ENCODE data around the gene PRR12.
"Not testable (repeated sequence)": the region's sequence is repeated elsewhere in the genome, so short reads cannot be mapped to it uniquely, and the experiment has no call there.

PRR12 gene

DNA sequence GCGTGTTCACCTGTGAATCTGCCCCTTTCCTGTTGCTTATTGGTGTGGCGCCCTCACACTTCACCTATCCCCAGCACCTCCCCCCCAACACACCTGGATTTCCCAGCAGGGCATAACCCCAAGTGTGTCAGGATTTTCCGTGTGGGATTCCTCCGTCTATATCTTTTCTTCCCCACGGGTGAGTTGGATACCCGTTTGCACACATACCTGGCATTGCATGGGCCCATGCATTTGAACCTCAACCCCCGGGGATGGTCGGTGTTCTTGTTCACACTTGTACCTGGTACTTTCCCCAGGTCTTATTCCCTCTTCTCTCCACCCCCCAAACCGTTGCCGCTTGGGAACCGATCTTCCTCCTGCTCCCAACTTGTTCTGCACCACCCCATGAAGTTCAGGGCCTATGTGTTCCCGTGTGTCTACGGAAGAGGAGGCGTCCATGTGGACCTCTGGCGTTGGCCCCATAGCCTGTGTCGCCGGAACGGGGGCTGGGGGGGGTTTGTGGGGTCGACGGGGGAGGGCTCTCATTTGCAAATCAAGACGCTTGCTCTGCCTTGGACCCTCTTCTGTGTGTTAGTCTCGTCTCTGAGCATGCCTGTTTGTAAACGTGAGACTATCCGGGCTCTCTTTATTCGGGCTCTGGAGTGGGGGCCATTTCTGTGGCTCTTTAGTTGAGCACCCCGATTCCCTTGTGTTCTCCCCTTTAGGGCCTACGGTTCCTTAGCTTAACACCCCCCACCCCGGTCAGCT is 1.7 kb downstream of the PRR12 start:
- peak; percentile 41 for DNase-seq

DNA sequence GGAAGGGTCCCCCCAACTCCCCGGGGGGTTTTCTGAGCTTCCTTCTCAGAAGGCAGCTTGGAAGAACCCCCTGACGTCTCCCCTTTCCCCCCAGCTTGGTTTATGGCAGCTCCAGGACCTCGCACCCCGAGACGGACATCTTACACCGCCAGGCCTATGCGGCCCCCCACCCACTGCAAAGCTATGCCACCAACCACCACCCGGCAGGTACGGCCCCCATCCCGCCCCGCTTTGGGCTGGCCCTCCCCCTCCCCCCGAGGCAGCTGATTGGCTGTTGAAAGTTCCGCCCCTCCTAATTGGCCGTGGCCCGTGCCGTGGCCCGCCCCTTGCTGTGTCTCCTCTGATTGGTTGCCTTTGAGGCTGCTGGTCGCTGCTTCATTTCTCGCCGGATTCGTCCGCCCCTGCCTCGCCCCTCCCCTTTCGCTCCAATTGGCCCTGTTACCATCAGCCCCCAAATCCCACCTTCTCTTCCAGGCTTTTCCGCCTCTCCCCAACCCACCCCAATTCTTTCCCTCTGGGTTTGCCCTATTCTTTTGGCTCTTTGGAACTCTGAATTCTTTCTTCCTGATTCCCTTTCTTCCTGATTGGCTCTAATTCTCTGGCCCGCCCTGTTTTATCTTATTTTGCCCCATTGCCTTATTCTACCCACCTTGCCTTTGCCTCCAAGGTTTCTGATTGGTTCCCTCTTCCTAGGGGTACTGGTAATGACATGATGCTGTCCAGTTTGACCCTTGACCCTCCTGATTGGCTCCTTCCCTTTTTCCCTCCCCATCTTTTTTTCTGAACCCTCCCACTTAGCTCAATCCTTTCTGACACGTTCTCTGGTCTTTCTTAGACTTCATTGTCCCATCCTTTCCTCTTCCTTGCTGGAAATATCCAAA is 2.5 kb downstream of the PRR12 start:
- DNase-seq = peak; percentile 94

GRCh38 chr19:49594157-49594992 is 3.4 kb downstream of the PRR12 start:
- no peak for DNase-seq

- no peak for DNase-seq
These were observed 4.2 kb downstream of the PRR12 start for GRCh38 chr19:49594993-49595818.

- no peak for DNase-seq
These were observed 4.9 kb downstream of the PRR12 start for GRCh38 chr19:49595819-49596404.

DNA sequence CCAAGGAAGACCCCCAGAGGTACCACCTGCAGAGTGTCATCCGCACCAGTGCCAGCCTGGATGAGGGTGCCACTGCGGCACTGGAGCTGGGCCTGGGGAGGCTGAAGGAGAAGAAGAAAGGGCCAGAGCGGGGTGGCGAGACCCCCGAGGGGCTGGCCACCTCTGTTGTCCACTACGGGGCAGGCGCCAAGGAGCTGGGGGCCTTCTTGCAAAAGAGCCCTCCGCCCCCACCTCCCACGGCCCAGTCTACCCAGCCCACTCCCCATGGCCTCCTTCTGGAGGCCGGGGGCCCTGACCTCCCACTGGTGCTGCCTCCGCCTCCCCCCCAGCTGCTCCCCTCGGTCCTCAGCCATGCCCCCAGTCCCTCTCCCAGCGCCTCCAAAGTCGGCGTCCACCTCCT is 5.4 kb downstream of the PRR12 start:
- no peak for DNase-seq

- no peak for DNase-seq
These were observed 6.1 kb downstream of the PRR12 start for GRCh38 chr19:49596954-49597702.

GRCh38 chr19:49597703-49597974 is 6.7 kb downstream of the PRR12 start:
- no peak for DNase-seq

GRCh38 chr19:49599378-49600295 is 8.7 kb downstream of the PRR12 start:
- no peak for DNase-seq

DNA sequence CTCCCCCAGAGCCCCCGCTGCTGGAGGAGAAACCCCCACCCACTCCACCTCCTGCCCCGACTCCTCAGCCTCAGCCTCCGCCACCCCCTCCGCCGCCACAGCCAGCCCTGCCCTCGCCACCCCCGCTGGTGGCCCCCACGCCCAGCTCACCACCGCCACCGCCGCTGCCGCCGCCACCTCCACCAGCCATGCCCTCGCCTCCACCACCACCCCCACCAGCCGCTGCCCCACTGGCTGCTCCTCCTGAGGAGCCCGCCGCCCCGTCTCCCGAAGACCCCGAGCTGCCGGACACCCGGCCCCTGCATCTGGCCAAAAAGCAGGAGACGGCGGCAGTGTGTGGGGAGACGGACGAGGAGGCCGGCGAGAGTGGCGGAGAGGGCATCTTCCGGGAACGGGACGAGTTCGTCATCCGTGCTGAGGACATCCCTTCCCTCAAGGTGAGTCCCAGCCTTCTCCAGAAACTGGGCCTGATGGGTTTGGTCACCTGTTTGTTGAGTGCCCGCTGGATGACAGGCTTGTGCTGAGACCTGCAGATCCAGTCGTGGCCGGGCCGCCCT is 10.6 kb downstream of the PRR12 start:
- no peak for DNase-seq

DNA sequence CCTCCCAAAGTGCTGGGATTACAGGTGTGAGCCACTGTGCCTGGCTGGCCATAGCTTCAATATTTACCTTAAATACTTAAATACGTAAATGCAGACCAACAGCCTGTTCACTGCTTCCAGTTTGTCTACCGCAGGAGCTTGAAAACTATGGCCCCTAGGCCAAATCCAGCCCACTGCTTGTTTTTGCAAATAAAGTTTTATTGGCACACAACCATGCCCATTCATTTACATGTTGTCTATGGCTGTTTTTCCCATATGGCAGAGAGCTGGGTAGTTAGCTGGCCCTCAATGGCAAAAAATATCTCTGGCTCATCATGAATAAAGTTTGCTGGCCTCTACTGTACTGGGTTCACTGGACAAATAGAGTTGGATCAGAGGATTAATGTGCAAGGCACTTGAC is 11.8 kb downstream of the PRR12 start:
- DNase-seq = no peak

DNA sequence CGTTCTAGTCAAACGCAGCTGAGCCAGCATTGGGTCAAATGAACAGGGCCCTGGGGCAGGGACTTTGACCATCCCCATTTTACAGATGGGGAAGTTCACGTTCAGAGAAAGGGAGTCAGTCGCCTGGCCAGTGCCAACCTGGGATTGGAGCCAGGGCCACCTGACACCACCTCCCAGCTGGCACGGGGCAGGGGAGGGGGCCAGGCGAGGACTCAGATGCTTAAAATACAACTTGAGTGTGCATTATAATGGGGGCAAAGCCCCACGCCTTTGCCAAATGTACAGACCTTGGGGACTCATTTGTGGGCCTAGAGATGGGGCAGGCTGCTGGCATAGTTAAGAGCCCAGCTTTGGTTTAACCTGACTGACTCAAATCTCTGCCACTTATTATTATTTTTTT is 14.6 kb downstream of the PRR12 start:
- no peak for DNase-seq

GRCh38 chr19:49609499-49610092 is 18.6 kb downstream of the PRR12 start:
- no peak for DNase-seq

DNA sequence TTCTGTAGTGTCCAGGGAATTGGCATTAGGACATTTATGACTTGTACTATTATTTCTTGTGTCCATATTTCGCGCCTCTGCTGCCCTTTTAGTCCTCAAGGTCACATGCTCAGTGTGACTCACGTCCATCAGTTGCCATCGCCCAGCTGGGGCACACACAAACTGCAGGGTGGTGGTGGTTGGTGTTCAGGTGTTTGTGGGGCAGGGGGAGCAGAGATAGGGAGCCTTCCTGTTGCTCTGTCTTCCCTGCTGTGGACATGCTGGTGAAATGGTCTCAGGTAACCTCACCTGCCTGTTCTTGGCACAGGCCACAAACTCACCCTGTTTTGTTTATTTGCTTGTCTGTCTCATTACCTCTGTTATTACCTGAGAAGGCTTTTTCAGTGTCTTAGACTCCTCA is 22.4 kb downstream of the PRR12 start:
- DNase-seq = peak; percentile 47

DNA sequence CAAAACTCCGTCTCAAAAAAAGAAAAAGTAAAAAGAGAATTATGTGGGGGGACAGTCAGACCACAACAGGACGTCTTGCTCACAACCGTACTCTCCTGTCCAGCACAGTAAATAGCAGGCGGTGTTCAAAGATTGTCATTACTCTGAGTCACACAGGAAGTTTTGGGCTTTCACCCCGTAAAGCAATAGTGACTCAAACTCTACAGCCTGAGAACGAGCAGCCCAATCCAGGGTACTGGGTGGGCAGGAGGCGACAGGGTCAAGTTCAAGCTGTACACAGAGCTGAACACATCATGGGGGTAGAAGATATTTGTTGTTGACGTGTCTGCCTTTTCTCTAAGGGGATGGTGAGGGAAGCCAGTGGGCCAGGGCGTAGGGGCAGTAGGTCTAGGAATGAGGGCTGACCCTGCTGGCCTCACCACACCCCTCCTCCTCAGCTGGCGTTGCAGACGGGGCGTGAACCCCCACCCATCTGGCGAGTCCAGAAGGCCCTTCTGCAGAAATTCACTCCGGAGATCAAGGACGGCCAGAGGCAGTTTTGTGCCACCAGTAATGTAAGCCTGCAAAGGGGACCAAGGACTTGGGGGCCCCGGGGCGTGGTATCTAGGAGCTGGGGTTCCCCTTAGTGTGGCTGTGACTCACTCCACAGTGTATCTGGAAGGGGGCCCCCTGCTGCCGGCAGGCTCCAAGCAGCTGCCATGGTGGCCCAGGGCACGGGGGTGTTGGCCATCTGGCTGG is 23.3 kb downstream of the PRR12 start:
- peak; percentile 92 for DNase-seq

DNA sequence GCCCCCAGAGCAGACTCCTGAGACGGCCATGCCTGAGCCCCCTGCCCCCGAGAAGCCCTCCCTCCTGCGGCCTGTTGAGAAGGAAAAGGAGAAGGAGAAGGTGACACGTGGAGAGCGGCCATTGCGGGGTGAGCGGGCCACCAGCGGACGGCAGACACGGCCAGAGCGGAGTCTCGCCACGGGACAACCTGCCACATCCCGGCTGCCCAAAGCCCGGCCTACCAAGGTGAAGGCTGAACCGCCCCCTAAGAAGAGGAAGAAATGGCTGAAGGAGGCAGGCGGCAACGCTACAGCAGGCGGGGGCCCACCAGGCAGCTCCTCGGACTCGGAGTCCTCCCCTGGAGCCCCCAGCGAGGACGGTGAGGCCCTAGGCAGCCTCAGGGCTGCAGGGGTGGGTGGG is 24.9 kb downstream of the PRR12 start:
- no peak for DNase-seq

DNA sequence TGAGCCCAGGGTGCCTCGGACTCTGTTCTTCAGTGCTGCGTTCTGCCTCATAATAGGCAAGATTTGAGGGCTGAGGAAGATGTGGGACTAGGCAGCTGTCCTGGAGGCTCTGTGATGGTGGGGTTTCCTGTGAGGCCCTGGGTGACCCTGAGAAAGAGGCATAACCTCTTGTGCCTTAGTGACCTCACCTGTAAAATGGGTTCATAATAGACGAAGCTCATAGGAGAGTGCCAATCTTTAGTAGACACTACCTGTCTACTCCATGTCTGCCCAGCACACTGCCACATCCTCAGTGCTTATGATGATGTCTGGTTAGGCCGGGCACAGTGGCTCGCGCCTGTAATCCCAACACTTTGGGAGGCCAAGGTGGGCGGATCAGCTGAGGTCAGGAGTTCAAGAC is 25.6 kb downstream of the PRR12 start:
- no peak for DNase-seq

DNA sequence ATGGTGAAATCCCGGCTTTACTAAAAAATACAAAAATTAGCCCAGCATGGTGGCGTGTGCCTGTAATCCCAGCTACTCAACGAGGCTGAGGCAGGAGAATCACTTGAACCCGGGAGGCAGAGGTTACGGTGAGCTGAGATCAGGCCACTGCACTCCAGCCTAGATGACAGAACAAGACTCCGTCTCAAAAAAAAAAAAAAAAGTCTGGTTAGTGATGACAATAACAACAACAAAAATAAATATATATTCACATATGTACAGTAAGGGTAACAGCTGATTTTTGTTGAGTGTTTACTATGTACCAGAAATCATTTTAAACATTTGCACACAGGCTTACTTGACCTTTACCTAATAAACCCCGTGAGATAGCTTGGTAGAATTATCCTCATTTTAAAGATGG is 26.0 kb downstream of the PRR12 start:
- DNase-seq = no peak

- DNase-seq = not testable (repeated sequence)
These were observed 26.9 kb downstream of the PRR12 start for GRCh38 chr19:49617860-49618259.

All from EL (cell line).